Mucosa of gallbladder (tissue), 1 donor: Measurements from ENCODE around the gene AVPR1B. TPM values are rescaled to one million over a fixed set of nuclear protein-coding genes. Genes with fewer than 3 reads are reported as not detected.

Experiments
- DNase-seq: peaks from one replicate; pipeline ENCODE4 v3.0.0-alpha.2; 2020; ENCODE audit warnings: low spot score
- total RNA-seq: library from RNA; stranded (reverse); gene quantifications from one replicate; pipeline ENCODE4 v1.2.1, GENCODE V29; 2021
- donor health status: DM: no; HTN: no; CAD: no.

AVPR1B gene
- total RNA-seq, 1 donor from 2014 or later = 0.40 TPM

DNA sequence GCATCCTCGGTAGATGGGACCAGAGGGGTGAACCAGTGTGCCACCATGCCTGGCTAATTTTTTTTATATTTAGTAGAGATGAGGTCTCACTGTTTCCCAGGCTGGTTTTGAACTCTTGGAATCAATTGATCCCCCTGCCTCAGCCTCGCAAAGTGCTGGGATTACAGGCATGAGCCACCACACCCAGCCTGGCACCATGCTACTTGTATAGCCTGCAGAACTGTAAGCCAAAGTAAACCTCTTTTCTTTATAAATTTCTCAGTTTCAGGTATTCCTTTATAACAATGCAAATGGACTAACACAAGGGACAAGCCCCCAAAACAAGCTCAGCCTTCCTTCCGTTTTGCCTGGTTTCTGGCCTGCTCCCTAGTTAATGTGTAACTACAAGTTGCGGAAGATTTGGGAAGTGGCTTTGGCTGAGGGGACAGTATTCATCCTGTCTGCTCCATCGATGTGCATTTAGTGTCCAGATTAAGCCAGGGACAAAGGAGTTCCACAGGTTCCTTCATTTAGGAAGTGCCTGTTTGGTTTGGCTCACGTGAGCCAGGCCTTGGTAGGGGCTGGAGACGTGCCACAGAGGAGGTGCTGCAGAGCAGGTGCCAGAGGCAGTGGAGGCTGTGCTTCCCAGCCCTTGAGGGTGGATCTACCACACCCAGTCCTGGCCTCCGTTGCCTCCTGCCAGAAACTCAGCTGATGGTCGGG, 4.4 kb downstream of the AVPR1B start:
- DNase-seq = peak; percentile 72

DNA sequence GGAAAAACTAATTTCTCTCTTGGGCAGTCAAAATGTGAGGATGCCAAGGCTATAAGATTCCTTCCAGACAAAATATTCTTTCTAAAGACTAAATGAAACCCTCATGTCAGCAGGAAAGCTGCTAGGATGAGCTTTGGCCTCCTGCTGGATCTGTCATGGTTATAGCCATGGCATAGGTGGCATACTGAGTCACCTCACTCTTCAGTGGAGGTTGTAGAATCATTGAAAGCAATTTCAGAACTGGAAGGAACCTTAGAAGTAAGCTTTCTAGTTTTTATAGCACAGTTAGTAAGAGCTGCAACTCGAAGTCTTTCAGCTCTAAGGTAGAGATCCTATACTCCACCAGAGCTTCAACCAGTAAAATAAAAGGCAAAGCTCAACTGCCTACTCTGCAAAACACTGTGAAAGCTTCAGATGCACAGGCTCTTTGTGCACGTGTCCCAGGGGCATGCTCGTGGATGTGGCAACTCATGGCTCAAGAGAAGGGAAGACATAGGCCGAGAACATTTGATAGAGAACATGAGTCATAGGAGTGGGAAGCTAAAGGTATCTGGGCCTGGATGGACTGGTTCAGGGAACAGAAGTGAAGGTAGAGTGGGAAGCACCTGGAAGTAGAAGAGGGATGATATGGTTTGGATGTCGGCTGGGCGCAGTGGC, 5.8 kb downstream of the AVPR1B start:
- no peak for DNase-seq

GRCh38 chr1:206110820-206111219, 6.4 kb downstream of the AVPR1B start:
- DNase-seq = no peak

DNA sequence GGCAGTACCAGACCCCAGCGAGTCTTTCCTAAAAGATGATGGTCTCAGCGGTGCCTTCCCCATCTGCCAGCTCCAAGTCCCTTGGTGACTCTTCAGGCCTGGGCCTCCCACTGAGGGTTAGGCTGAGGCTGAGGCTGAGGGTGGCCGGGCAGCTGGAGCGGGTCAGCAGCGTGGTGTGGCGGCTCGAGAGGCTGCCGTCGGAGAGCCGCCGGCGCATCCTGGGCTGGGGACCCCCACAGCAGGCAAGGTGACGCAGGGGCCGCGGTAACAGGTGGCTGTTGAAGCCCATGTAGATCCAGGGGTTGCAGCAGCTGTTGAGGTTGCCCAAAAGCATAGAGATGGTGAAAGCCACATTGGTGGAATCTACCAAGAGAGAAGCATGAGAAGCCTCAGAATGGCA, 7.0 kb downstream of the AVPR1B start:
- DNase-seq = no peak

DNA sequence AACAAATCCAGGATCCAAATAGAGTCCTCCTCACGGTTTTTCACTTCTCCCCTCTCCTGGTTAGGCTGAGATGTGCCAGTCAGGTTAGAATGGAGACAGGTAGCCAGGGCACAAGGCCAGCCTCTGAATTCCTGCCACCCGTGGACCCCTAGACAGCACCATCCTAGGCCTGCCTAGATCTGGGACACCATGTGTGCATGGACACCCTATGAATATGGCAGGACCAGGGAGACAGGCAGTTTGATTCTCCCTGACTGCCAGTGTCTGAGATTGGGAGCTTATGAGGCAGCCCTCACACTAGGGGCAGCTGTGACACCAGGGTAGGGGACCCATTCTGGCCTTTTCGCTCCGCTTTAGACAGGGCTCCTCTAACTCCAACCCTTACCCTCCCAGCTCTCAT, 7.5 kb downstream of the AVPR1B start:
- DNase-seq = no peak

DNA sequence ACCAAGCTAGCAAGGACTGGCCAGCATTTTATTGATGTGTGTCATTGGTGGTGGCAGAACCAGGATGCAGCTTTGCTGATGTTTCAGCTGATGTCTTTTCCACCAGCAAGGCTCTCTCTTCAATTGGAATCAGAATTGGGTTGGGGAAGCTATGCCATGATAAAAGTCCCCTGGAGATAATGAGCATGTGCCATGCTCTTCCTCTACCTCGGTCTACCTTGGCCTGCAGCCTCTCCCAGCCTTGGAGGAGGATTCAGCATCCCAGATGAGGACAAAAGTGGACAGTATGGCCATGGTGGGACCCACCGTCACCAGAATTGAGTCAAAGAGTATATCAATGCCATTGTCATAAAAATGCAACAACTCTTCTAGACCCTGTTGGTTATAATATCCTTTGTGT, 8.6 kb downstream of the AVPR1B start:
- no peak for DNase-seq

DNA sequence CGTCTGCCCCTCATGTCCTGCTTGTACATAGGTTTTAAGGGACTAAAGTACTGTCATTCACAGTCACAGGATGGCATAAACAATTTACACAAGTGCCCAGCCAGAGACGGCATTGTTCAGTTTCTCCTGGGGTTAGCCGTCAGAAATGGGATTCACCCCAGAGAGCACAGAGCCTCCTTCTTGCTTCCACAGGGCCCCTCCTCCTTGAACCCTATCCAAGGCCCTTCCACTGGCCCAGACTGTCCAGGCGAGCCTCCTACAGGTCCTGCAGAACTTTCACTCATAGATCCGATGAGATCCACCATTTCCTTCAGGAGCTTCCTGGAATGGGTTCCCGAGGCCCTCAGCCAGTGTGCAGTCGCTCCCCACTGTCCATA, 10.0 kb downstream of the AVPR1B start:
- DNase-seq = no peak

DNA sequence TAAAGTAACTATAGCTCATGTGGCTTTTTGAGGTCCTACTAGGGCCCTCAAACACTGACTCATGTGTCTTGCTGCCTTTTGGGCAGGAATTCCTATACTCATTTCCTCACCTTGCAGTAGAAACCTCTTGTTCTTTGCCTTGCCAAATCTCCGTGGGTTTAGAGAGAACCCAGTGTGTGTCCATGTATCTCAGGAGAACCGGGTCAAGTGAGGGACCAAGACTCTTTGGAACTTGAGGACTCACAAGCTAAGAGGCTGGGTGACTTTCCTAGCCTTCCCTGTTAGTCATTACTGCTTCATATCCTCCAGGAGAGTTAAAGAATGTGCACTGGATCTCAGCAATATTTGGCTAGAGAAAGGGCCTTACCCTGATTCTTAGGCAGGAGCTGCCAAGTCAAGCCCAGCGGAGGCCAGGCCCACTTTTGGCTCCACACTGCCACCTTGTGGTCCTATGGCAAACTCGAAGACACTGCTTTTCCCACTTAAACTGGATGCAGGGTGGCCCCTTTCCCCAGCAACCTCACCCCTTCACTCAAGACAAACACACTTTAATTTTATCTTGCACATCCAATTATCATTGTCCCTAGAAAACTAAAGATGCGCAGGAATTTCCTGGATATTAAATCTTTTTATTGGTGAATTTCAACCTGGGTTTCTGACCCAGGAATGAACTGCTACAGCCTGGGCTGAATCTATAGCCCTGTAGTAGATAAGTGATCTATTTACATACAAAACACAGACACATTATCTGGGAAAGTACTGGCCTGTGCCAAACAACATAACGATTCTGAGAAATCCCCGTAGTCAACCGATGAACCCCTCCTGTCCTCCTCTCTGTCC, 10.6 kb downstream of the AVPR1B start:
- peak; percentile 83 for DNase-seq

GRCh38 chr1:206105464-206105995, 11.7 kb downstream of the AVPR1B start:
- DNase-seq = no peak

- DNase-seq = no peak
These were observed 13.2 kb downstream of the AVPR1B start for GRCh38 chr1:206103979-206104378.

- no peak for DNase-seq
These were observed 14.8 kb downstream of the AVPR1B start for GRCh38 chr1:206102292-206102936.

DNA sequence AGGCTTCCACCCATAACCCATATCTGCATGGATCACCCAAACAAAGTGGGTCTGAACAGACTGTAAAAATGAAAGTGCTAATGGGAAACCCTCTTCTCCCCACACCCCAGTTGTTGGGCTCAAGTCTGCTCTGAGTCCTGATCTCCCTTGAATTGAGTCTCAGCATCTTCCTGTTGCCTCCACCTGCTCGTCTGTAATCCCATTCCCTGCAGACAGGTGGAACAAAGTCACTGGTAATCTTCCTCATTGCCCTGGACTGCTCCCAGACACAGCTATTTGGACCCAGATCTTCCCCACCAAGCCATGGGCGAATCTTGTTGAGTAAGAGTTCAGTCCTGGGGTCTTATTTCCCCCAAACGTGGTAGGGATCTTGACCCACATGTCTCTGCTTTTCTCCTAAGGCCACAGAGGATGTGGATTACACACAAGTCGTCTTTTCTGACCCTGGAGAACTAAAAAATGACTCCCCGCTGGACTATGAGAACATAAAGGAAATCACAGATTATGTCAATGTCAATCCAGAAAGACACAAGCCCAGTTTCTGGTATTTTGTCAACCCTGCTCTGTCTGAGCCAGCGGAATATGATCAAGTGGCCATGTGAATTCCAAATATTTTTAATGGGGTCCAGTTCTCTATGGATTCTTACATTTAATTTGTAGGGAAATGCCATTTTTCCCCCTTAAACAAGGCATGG, 15.7 kb downstream of the AVPR1B start:
- no peak for DNase-seq

- DNase-seq = no peak
These were observed 16.9 kb downstream of the AVPR1B start for GRCh38 chr1:206100226-206100815.

GRCh38 chr1:206098242-206098919, 18.8 kb downstream of the AVPR1B start:
- DNase-seq = peak; percentile 9

DNA sequence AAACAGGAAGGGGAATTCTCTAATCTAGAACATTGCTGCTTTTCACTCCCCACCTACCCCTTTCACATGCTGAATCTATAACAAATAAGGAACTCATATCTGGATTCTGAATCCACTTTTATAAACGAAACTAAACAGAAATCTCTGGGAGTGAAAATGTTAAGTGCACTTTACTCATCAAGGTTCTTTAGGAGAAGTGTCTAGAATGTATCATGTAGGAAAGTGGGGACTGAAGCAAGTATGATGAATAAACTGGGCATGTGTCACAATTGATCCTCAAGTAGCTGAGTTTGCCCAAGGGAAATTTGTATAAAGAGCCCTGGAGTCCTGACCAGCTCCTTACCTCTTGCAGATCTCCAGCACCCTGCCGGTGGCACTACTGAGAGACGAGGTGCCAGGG, 19.8 kb downstream of the AVPR1B start:
- DNase-seq = no peak

- no peak for DNase-seq
These were observed 23.2 kb downstream of the AVPR1B start for GRCh38 chr1:206094024-206094423.

DNA sequence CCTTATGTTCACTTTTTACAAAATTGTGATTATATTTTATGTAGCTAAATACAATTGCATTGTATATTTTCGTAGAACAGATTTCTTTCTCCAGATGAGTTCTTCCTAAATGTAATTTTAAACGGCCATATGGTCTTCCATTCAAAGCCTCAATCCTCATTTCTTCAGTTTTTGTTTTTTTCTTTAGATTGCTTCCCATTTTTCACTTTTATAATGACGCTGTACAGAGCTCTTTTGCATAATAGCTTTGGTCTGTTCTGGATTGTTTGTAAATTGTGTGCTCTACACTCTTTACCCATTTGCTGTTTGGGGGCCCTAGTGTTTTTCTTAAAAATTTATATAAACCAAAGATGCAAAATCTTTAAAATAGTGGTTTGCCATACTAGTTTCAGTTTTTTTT, 27.8 kb downstream of the AVPR1B start:
- DNase-seq = no peak

- DNase-seq = no peak
These were observed 30.1 kb downstream of the AVPR1B start for GRCh38 chr1:206087091-206087490.

DNA sequence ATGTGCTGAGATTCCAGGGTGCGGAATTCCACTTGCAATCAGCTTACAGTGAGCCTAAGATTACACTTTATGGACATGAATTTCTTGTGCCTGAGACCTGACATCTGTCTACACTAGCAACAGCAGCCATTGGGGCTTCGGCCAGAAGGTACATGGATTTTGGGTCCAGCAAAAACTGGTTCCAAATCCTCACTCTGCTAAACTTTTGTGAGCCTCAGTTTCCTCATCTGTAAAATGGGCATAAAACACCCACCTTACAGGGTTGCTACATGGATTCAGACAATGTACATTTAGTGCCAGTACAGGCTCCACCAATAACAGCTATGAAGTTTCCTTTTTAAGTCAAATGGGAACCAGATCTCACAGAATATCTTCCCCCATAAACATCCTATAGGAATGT, 33.4 kb downstream of the AVPR1B start:
- DNase-seq = no peak
